Hepatocyte (in vitro differentiated cells): ENCODE results near the gene CRIP2.

Experiments
- EZH2 ChIP-seq: fragments of 200-600 bp; sonication (generic); IDR thresholded peaks from 2 replicates; pipeline ENCODE4 v1.6.1; 2016; ENCODE audit warnings: antibody characterized with exemption, mild to moderate bottlenecking, borderline replicate concordance
- EZH2phosphoT487 ChIP-seq: fragments of 200-600 bp; sonication (generic); IDR thresholded peaks from one replicate; pipeline ENCODE4 v1.6.1; 2018; ENCODE audit warnings: antibody characterized with exemption, mild to moderate bottlenecking, low read depth, moderate library complexity; ENCODE audit not compliant: unreplicated experiment, severe bottlenecking
- TF ChIP-seq, protein P1 (sequence below): fragments of 200-600 bp; sonication (generic); IDR thresholded peaks from 2 replicates; pipeline ENCODE4 v1.5.1; 2016; ENCODE audit warnings: antibody characterized with exemption, mild to moderate bottlenecking; ENCODE audit not compliant: poor library complexity

DNA sequence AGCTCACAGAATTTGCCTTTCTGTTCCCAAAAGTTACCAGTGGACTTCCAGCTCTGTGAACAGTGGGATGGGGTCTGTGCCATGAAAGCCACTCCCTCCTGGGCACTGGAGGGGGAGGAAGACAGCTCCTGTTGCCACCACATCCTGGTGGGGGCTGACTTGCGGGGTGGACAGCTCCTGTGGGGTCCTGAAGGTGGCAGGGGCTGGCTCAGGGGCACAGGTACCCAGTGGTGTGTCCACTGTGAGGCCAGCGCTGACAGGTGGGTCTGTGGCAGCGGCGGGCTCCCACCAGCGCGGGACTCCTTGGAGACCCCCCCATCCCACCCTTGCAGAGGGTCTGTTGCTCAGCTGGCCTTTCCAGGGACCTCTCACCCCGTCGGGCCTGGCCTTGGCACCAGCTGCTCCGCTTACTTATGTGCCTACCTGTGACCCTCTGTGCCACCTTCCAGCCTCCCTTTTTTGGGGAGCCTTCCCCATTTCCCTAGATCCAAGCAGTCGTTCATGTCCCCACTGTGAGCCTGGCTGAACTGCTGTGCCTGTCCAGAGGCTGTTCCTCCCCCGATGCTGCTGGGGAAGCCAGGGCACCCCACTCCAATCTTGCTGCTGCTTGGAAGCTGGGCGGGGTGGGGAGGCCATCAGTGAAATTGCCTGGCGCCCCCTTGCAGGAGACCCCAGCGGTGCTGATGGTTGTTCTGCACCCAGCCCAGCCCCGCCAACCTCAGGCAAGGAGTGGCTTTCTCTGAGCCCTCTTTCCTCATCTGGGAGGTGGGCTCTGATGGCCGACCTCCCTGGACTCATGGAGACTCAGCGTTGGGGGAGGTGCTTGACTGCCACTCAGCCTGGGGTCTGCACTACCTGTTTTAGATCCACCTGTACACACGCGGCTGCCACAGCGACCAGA lies 18.6 kb downstream of the CRIP2 start:
- TF ChIP-seq, protein P1, sequence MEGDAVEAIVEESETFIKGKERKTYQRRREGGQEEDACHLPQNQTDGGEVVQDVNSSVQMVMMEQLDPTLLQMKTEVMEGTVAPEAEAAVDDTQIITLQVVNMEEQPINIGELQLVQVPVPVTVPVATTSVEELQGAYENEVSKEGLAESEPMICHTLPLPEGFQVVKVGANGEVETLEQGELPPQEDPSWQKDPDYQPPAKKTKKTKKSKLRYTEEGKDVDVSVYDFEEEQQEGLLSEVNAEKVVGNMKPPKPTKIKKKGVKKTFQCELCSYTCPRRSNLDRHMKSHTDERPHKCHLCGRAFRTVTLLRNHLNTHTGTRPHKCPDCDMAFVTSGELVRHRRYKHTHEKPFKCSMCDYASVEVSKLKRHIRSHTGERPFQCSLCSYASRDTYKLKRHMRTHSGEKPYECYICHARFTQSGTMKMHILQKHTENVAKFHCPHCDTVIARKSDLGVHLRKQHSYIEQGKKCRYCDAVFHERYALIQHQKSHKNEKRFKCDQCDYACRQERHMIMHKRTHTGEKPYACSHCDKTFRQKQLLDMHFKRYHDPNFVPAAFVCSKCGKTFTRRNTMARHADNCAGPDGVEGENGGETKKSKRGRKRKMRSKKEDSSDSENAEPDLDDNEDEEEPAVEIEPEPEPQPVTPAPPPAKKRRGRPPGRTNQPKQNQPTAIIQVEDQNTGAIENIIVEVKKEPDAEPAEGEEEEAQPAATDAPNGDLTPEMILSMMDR: no peak
- TF ChIP-seq EZH2 (no peak), EZH2phosphoT487 (no peak)
